Mesenchymal stem cell (in vitro differentiated cells and primary cell): ENCODE results near the gene CHRNB1.
A peak's percentile ranks its signal among the peaks of the same experiment; 100 is the strongest.
"Not testable (repeated sequence)": the region's sequence is repeated elsewhere in the genome, so short reads cannot be mapped to it uniquely, and the experiment has no call there.

Source experiments
- DNase-seq: peaks from one replicate; pipeline ENCODE4 v3.0.0-alpha.2; 2013
- H2AFZ ChIP-seq: one replicate; pipeline ENCODE4 v1.6.1; 2013; ENCODE audit warnings: low read depth, mild to moderate bottlenecking, control low read depth, inconsistent platforms, low read length, moderate library complexity
- H2AK5ac ChIP-seq: 2 replicates; pipeline ENCODE4 v1.6.1; 2013; ENCODE audit warnings: low read length, moderate library complexity, mild to moderate bottlenecking, inconsistent platforms; ENCODE audit not compliant: severe bottlenecking
- H2BK120ac ChIP-seq: one replicate; pipeline ENCODE4 v1.6.1; 2013; ENCODE audit warnings: low read depth, mild to moderate bottlenecking, inconsistent platforms, low read length, moderate library complexity
- H2BK12ac ChIP-seq, 2 experiments: one replicate each; pipeline ENCODE4 v1.6.1; 2013; ENCODE audit warnings: inconsistent platforms in 2 of 2, low read length in 2 of 2, mild to moderate bottlenecking in 2 of 2, moderate library complexity in 2 of 2, control low read depth in 1 of 2
- H2BK15ac ChIP-seq: one replicate; pipeline ENCODE4 v1.6.1; 2013; ENCODE audit warnings: mild to moderate bottlenecking, low read depth, inconsistent platforms; ENCODE audit not compliant: poor library complexity, severe bottlenecking
- H2BK5ac ChIP-seq: 2 replicates; pipeline ENCODE4 v1.6.1; 2013; ENCODE audit warnings: low read depth, mild to moderate bottlenecking, low read length, control low read depth, inconsistent platforms; ENCODE audit not compliant: poor library complexity, severe bottlenecking
- H3K14ac ChIP-seq, 2 experiments: one replicate each; pipeline ENCODE4 v1.6.1; 2013; ENCODE audit warnings: inconsistent platforms in 2 of 2, low read length in 2 of 2, control low read depth in 1 of 2, mild to moderate bottlenecking in 1 of 2, moderate library complexity in 1 of 2
- H3K18ac ChIP-seq, 2 experiments: one replicate each; pipeline ENCODE4 v1.6.1; 2013; ENCODE audit warnings: inconsistent platforms in 2 of 2, low read length in 2 of 2, control low read depth in 1 of 2, low read depth in 1 of 2, mild to moderate bottlenecking in 1 of 2
- H3K23ac ChIP-seq, 2 experiments: one replicate each; pipeline ENCODE4 v1.6.1; 2013; ENCODE audit warnings: inconsistent platforms in 2 of 2, low read length in 2 of 2, mild to moderate bottlenecking in 2 of 2, moderate library complexity in 2 of 2, control low read depth in 1 of 2
- H3K27ac ChIP-seq: 2 replicates; pipeline ENCODE4 v1.5.1; 2013; ENCODE audit warnings: mild to moderate bottlenecking, moderate library complexity, low read length, control low read depth, inconsistent platforms; ENCODE audit not compliant: poor library complexity, severe bottlenecking
- H3K27me3 ChIP-seq, 2 experiments: 2 replicates each; pipeline versions ENCODE4 v1.6.1 to v1.7.0; 2013; ENCODE audit warnings: low read length in 2 of 2, mild to moderate bottlenecking in 2 of 2, moderate library complexity in 2 of 2, control low read depth in 1 of 2, inconsistent platforms in 1 of 2; ENCODE audit not compliant: control insufficient read depth in 1 of 2, insufficient read depth in 1 of 2
- H3K36me3 ChIP-seq, 2 experiments: 2 replicates each; pipeline versions ENCODE4 v1.6.1 to v1.7.0; 2013; ENCODE audit warnings: low read length in 2 of 2, control low read depth in 1 of 2, inconsistent platforms in 1 of 2, low read depth in 1 of 2, mild to moderate bottlenecking in 1 of 2; ENCODE audit not compliant: insufficient read depth in 2 of 2, control insufficient read depth in 1 of 2
- H3K4ac ChIP-seq, 2 experiments: one replicate each; pipeline ENCODE4 v1.6.1; 2013; ENCODE audit warnings: inconsistent platforms in 2 of 2, low read length in 2 of 2, mild to moderate bottlenecking in 2 of 2, moderate library complexity in 2 of 2, control low read depth in 1 of 2, low read depth in 1 of 2
- H3K4me1 ChIP-seq: 2 replicates; pipeline ENCODE4 v1.6.1; 2013; ENCODE audit warnings: low read depth, low read length, control low read depth; ENCODE audit not compliant: control insufficient read depth, insufficient read depth
- H3K4me2 ChIP-seq: 2 replicates; pipeline ENCODE4 v1.6.1; 2013; ENCODE audit warnings: low read length, mild to moderate bottlenecking, inconsistent platforms; ENCODE audit not compliant: poor library complexity, severe bottlenecking
- H3K4me3 ChIP-seq, 2 experiments: 2 replicates each; pipeline versions ENCODE4 v1.5.1 to v1.7.0; 2013; ENCODE audit warnings: low read length in 2 of 2, mild to moderate bottlenecking in 2 of 2, control low read depth in 1 of 2, low read depth in 1 of 2; ENCODE audit not compliant: insufficient read depth in 1 of 2
- H3K79me1 ChIP-seq: replicated peaks from 2 replicates; pipeline ENCODE4 v1.6.1; 2013; ENCODE audit warnings: mild to moderate bottlenecking, control low read depth, low read length, inconsistent platforms; ENCODE audit not compliant: poor library complexity, severe bottlenecking
- H3K9ac ChIP-seq: 2 replicates; pipeline ENCODE4 v1.7.0; 2013; ENCODE audit warnings: mild to moderate bottlenecking, low read length, moderate library complexity
- H3K9me3 ChIP-seq: 2 replicates; pipeline ENCODE4 v1.7.0; 2013; ENCODE audit warnings: mild to moderate bottlenecking, low read length; ENCODE audit not compliant: control insufficient read depth
- H4K8ac ChIP-seq: one replicate; pipeline ENCODE4 v1.6.1; 2013; ENCODE audit warnings: inconsistent platforms, mild to moderate bottlenecking, low read length, moderate library complexity
- H4K91ac ChIP-seq: one replicate; pipeline ENCODE4 v1.6.1; 2013; ENCODE audit warnings: mild to moderate bottlenecking, low read length, inconsistent platforms
- WGBS: methylation state at CpG from one replicate; pipeline ENCODE4 v1.1.7; 2013; ENCODE audit warnings: mixed read lengths; 5-methylcytosine and 5-hydroxymethylcytosine counted together

Gene CHRNB1

GRCh38 chr17:7471729-7472128 lies 26.9 kb downstream of the CHRNB1 start:
- H3K9me3 ChIP-seq = no peaks in the 10 kb centered on the region
- H3K4me3 ChIP-seq = no peak overlapping the region
- H4K91ac ChIP-seq = no peak overlapping the region
- no peaks in the 10 kb centered on the region for H3K27me3 ChIP-seq
- no peak overlapping the region for H2BK15ac ChIP-seq
- H3K4me2 ChIP-seq = no peak overlapping the region
- no peak overlapping the region for H3K4ac ChIP-seq
- H4K8ac ChIP-seq = peak overlapping the region; percentile 38
- peaks cover 18% of the 10 kb centered on the region for H3K4me1 ChIP-seq
- H3K18ac ChIP-seq = no peak overlapping the region
- no peak overlapping the region for H3K9ac ChIP-seq
- WGBS = 97% methylated on average over 2 of the region's 2 CpGs
- no peak overlapping the region for H2BK5ac ChIP-seq
- H2AFZ ChIP-seq = no peak overlapping the region
- no peak overlapping the region for H2AK5ac ChIP-seq
- no peak overlapping the region for H3K23ac ChIP-seq
- no peak overlapping the region for H2BK120ac ChIP-seq
- no peak overlapping the region for H2BK12ac ChIP-seq
- H3K14ac ChIP-seq = no peak overlapping the region
- DNase-seq = no peak
- H3K27ac ChIP-seq = no peak overlapping the region
- peaks cover 22% of the 10 kb centered on the region for H3K79me1 ChIP-seq
- peaks cover 17 to 20% of the 10 kb centered on the region in 2 experiments for H3K36me3 ChIP-seq

- H4K91ac ChIP-seq, H2AFZ ChIP-seq, H2BK15ac ChIP-seq, DNase-seq, H3K4ac ChIP-seq, H2BK5ac ChIP-seq, H2BK12ac ChIP-seq, H3K23ac ChIP-seq, H4K8ac ChIP-seq, H3K36me3 ChIP-seq, H3K79me1 ChIP-seq, H3K27ac ChIP-seq, H3K9me3 ChIP-seq, H3K18ac ChIP-seq, H3K9ac ChIP-seq, H3K4me3 ChIP-seq, H2BK120ac ChIP-seq, H2AK5ac ChIP-seq, H3K14ac ChIP-seq, H3K4me2 ChIP-seq, H3K27me3 ChIP-seq: not testable (repeated sequence)
- 98% methylated on average over 8 of the region's 8 CpGs for WGBS
- H3K4me1 ChIP-seq = peaks cover 34% of the 10 kb centered on the region
Measured at GRCh38 chr17:7474767-7475166, 29.9 kb downstream of the CHRNB1 start.

- Histone ChIP-seq H3K36me3 (peaks cover 0 to 5% of the 10 kb centered on the region in 2 experiments), H3K23ac (no peak overlapping the region), H2AK5ac (peak overlapping the region; percentile 17), H2BK15ac (no peak overlapping the region), H3K4me2 (no peak overlapping the region), H3K18ac (peak overlapping the region in 1 of 2 experiments; percentile 23), H3K9ac (peak overlapping the region; percentile 94), H3K4ac (no peak overlapping the region), H3K4me3 (peak overlapping the region in 1 of 2 experiments; percentile 90), H3K27ac (peak overlapping the region; percentile 28), H3K14ac (peak overlapping the region in 1 of 2 experiments; percentile 68), H4K8ac (no peak overlapping the region), H2BK12ac (peak overlapping the region in 1 of 2 experiments; percentile 49), H3K79me1 (peaks cover 5% of the 10 kb centered on the region), H2BK120ac (no peak overlapping the region), H2AFZ (no peak overlapping the region), H2BK5ac (no peak overlapping the region), H3K9me3 (no peaks in the 10 kb centered on the region), H3K4me1 (peaks cover 37% of the 10 kb centered on the region), H3K27me3 (no peaks in the 10 kb centered on the region), H4K91ac (no peak overlapping the region)
- 91% methylated on average over 15 of the region's 15 CpGs for WGBS
- DNase-seq = peak; percentile 54
Measured at GRCh38 chr17:7475764-7476422, 31.0 kb downstream of the CHRNB1 start.

- Histone ChIP-seq H2BK5ac (no peak overlapping the region), H3K79me1 (peaks cover 3% of the 10 kb centered on the region), H2AK5ac (peak overlapping the region; percentile 17), H3K4me3 (peak overlapping the region in 1 of 2 experiments; percentile 90), H2BK120ac (no peak overlapping the region), H3K23ac (peak overlapping the region in 1 of 2 experiments; percentile 74), H2BK15ac (no peak overlapping the region), H3K14ac (no peak overlapping the region), H3K9ac (peak overlapping the region; percentile 94), H3K27me3 (no peaks in the 10 kb centered on the region), H3K4me1 (peaks cover 37% of the 10 kb centered on the region), H3K36me3 (peaks cover 0 to 5% of the 10 kb centered on the region in 2 experiments), H2BK12ac (peak overlapping the region; percentile 49 to 63), H3K4me2 (no peak overlapping the region), H2AFZ (no peak overlapping the region), H3K27ac (no peak overlapping the region), H4K8ac (no peak overlapping the region), H3K9me3 (no peaks in the 10 kb centered on the region), H4K91ac (no peak overlapping the region), H3K4ac (no peak overlapping the region), H3K18ac (peak overlapping the region in 1 of 2 experiments; percentile 28)
- WGBS = 34% methylated on average over 3 of the region's 3 CpGs
- DNase-seq = peak; percentile 55
Measured at GRCh38 chr17:7476494-7476893, 31.6 kb downstream of the CHRNB1 start.
